ENCODE data around the gene SH3RF1.

SH3RF1 gene

GRCh38 chr4:169274033-169274432 lies 3.3 kb upstream of the SH3RF1 start:
- DNase-seq: no peak

- no peak for DNase-seq
Measured at GRCh38 chr4:169272265-169272886, 1.6 kb upstream of the SH3RF1 start.

GRCh38 chr4:169271692-169272007 lies 894 bp upstream of the SH3RF1 start:
- DNase-seq: no peak

- no peak for DNase-seq
Measured at GRCh38 chr4:169269916-169270809, 593 bp downstream of the SH3RF1 start.

DNA sequence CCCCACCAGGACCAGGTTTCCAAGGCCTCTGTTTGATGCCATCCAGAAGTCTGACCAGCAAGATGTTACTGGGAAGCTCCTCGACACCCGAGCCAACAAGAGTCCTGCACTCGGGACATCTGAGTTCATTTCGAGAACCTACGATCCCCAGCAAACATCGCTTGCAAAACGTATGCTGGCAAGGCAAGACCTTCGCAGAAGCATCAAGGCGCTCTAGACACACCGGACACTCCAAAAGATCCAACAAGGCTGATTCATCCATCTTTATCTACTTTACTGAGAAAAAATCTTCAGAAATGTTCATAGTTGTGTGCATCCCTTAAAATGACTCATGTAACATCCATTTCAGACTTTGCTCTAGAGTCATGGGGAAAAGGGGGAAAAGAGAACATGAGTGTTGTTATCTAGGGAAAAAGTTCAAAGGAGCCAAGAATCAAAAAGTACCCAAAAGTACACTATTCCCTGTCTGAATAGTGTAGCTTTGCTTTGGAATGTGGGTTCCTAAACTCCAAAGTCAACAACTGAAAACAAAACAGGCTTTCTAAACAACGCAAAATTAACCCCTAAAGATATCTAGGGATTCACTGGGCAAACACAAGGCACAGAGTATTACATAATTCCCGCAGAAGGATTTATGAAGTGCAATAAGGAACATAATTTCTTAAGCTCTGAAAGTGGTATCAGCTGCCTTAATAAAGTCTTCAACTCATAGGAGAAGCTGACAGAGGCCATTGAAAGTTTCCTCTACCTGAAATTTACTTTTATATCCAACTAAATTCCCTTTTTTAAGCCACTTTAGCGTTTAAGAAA lies 1.6 kb downstream of the SH3RF1 start:
- DNase-seq: no peak

GRCh38 chr4:169267070-169267469 lies 3.7 kb downstream of the SH3RF1 start:
- DNase-seq: no peak

GRCh38 chr4:169266661-169267060 lies 4.1 kb downstream of the SH3RF1 start:
- DNase-seq: no peak

DNA sequence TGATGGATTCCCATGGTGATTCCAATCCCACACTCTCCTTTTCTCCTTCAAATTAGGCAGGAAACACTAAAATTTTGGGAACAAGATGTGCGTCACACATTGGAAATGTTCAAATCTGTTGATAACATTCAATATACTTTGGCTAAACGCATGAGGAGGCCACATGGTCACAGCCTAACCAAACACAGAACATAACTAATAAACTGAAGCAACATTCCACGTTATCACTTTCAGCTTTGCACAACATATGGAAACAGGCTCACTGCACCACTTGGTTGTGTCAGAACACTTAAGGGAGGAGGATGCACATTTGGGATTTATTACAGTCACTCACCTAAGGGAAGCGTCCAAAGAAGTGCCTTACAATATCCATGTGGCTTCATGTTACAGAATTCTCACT lies 4.7 kb downstream of the SH3RF1 start:
- no peak for DNase-seq

GRCh38 chr4:169263791-169264392 lies 6.9 kb downstream of the SH3RF1 start:
- no peak for DNase-seq

DNA sequence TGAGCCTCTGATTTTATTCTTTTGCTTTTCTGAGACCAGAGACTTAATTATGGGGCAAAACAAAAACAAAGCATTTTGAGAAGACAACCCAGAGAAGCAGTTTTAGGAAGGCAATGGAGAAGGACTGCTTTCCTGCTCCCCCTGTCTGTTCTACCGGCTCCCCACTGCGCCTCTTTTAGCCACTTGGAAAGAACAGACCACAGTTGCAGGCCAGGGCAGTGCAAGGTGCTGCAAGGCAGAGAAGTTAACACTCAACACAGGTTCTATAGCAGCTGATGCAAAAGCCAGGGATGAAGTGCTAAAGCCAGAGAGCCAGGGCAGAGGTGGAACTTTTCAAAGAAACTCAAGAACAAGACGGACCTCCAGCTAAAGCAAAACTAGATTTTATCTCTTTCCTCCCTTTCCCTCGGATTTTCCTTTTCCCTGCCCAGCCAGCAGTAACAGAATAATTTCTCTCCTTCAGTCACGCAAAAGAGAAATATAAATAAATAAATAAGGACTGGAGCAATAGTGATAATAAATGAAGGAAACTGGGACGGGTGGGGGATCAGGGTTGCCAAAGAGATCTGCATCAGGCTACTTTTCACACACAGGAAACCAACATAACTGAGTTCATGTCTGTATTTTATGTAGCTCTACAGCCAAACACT lies 10.4 kb downstream of the SH3RF1 start:
- DNase-seq: no peak

DNA sequence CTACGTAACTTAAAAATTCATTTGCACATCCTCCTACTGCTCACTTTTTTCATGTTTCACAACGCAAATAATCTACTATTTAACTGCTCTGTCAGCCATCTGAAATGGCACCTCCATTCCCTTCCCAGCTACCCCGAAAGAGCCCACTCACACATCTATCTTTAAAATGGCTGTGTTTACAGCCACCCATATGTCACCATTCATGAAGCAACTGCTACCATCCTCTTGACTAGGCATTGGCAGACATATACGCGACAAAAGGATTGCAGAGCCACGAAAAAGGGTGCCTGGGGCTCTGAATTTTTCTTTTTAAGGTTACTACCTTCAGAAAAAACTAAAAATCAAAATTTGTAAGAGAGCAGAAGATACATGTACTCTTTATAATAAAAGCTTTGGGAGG lies 11.5 kb downstream of the SH3RF1 start:
- DNase-seq: no peak

GRCh38 chr4:169258141-169258540 lies 12.6 kb downstream of the SH3RF1 start:
- no peak for DNase-seq

DNA sequence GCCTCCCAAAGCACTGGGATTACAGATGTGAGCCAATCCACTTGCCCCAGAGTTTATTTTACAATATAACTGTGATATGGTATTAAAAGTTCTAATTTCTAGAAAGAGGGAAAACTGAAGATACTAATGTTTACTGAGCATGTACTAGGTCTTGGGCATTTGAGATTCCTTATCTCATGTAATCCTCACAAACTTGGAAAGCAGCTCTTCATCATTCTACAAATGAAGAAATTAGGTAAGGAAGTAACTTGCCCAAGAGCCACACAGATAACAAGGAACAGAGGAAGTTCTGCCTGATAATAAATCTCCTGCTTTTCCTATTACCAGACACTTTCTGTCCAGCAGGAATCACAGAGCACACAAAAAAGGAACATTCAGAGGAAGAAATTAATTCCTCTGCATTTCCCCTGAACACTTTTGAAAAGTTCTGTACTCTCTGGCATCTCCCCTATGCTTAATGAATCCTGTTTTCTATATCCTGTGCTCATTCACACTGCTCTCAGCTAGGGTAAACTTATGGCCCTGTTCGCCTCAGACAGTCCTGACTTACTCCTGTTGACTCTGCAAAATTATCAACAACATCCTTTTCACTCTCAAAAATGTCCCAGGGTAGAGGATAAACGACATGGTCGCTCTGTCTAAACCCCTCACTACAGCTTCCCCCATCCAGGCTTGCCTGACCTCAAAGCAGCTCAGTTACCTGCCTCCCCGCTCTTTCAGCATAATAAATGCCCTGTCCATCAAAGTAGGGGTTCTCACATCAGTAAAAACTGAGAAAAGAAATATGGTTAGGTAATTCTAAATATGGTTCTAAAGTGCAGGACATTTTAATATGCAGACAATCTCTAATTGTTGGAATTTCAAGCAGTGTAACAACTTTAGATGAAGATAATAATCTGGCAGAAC lies 13.6 kb downstream of the SH3RF1 start:
- no peak for DNase-seq

DNA sequence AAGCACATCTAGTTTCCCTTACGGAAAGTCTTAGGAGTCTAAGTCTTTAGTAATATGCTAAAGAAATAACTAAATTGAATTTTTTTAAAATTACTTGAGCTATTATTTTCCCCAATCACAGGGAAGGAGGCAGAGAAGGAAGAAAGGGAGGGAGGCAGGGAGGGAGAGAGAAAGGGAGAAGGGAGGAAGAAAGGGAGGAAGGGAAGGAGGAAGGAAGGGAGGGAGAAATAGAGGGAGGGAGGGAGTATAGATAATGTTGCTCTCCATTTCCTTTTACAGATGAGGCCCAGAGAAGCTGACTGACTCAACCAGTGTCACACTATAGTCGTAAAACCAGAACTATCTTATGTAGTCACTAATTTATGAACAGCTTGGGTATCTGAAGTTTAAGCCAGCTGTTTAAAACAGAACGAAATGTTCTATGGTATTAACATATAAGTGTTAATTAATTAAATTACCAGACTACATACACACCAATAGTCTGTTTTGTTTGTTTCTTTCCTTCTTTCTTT lies 14.6 kb downstream of the SH3RF1 start:
- no peak for DNase-seq

- no peak for DNase-seq
Measured at GRCh38 chr4:169254546-169254983, 16.2 kb downstream of the SH3RF1 start.

DNA sequence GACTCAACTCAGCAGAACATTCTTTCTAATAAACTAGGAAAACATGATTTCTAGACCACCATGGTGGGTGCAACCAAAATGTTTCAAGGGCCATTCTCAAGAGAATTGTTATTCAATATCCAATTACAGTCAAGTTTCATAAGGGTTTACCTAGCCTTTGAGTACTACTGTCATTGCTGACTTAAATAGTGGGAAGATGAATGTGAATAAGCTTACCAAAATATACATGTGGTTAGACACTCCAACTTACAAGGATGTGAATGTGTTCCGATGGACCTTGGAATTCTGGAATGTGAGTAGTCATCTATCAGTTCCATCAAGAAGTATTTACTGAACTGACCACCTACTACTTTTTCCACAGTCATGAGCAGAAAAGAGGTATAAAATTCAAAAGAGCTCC lies 16.9 kb downstream of the SH3RF1 start:
- no peak for DNase-seq

DNA sequence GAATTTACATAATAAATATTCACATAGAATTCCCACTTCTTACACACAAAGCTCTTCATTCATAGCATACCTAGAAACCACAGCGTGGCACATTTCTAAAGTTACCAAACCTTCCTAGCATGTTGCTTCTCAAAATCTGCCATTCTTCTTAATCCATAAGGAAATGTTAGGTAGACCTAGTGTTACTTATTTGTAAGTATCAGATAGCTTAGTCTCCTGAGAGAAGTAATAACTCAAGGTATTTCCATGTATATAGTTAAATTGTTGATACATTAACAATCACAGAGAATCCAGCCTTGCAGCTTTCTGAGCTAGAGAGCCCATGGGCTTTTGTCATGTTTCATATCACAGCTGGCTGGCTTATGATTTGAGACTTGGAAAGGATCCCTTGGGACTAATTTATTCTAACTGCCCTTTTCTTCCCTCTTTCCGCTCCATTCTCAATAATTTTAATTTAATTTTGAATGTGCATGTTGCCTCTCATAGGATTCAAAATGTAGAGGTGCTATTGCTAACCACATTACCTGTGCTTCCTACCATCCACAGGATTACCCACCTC lies 17.6 kb downstream of the SH3RF1 start:
- DNase-seq: no peak

DNA sequence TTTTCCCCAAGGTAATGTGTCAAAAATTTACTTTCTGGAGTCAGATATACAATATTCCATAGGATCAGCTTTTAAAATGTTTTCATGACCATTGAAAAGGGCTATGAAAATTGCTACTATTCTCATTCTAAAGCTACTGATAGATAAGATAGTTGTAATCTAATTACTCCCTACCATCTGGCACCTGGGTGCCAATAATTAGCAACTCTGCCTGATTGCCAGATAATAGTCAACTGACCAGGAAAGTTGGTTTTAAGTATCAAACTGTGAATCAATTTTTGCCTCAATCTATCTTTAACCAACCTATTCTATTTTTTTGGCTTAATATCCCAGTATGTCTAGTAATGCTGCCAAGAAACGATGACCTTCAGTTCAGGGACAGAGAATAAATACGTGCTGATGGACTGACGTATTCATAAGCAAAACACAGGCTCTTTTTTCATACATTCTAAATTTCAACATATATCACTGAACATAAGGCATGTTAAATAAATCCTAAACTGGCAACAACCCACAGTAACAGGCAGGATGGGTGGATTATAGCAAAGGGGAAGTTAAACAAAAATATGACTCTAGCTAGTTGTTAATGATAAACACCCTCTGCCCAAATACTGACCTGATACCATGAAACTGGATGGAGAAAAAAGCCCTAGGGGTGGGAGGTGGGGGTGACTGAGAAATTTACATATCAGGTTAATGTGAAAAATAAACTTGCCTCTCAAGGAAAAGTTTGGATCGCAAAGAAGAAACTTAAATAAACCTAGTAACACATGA lies 18.2 kb downstream of the SH3RF1 start:
- no peak for DNase-seq

DNA sequence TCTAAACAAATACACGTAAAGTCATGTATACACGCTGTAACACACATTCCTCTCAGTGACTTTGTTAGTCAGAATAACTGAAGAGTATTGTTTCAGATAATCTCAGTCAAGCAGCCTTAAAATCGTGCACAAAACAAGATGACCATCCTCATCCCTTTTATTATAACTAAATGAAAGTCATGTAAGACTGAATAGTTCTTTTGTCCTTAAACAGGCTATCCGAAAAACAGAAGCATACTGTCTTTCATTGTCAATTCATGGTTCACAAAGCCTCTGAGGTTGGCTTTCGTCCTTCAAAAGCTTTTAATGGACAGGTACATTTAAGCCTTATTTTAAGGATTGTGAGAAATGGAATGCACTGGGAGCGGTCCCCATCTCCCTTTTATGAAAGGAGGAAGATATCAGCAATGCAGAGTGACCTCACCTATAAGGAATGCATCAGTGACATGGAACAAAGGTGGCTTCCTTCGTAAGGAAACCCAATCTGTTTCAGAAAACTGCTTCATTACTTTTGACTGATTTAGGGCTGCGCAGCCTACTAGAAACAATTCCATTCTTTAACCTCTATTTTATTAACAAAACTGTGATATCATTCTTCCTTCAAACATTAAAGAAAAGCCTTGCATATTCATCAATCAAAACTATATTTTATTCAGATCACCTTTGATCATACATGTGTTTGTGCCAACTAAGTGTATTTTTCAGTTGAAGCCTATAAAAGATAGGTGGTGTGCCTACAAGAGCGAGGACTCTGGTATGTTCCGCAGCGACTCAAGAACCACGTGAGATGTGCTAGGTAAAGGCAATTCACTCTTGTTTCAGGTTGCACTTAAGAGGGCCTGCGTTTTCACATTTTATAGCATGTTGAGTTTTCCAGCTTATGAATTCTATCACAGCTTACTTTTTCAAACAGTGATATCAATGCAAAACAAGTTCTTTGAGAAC lies 19.2 kb downstream of the SH3RF1 start:
- no peak for DNase-seq
